Neural progenitor cell (in vitro differentiated cells): Measurements from ENCODE around the gene FOXL2NB. TPM values are rescaled to one million over a fixed set of nuclear protein-coding genes. Genes with fewer than 3 reads are reported as not detected.

ENCODE experiments used
- DNase-seq: peaks from one replicate; pipeline ENCODE4 v3.0.0-alpha.2; 2016; ENCODE audit warnings: low spot score
- H2AFZ ChIP-seq: fragments of 200-600 bp; sonication (generic); replicated peaks from 2 replicates; pipeline ENCODE4 v1.6.1; 2016; ENCODE audit warnings: antibody characterized with exemption
- H3F3A ChIP-seq: fragments of 200-600 bp; sonication (generic); 2 replicates; pipeline ENCODE4 v1.6.1; 2016; ENCODE audit warnings: antibody characterized with exemption, low read depth
- H3K27ac ChIP-seq: fragments of 200-600 bp; sonication (generic); 2 replicates; pipeline ENCODE4 v1.5.1; 2016; ENCODE audit warnings: mild to moderate bottlenecking
- H3K27me3 ChIP-seq: fragments of 200-600 bp; sonication (generic); 2 replicates; pipeline ENCODE4 v1.6.1; 2016; ENCODE audit warnings: mild to moderate bottlenecking, moderate library complexity
- H3K36me3 ChIP-seq: fragments of 200-600 bp; sonication (generic); 2 replicates; pipeline ENCODE4 v1.5.1; 2016
- H3K4me1 ChIP-seq: fragments of 200-600 bp; sonication (generic); 2 replicates; pipeline ENCODE4 v1.6.1; 2016; ENCODE audit warnings: mixed run types
- H3K4me2 ChIP-seq: fragments of 200-600 bp; sonication (generic); 2 replicates; pipeline ENCODE4 v1.6.1; 2016
- H3K4me3 ChIP-seq: fragments of 200-600 bp; sonication (generic); 2 replicates; pipeline ENCODE4 v1.5.1; 2016
- H3K79me2 ChIP-seq: fragments of 200-600 bp; sonication (generic); 2 replicates; pipeline ENCODE4 v1.6.1; 2016; ENCODE audit warnings: low read depth
- H3K9ac ChIP-seq: fragments of 200-600 bp; sonication (generic); 2 replicates; pipeline ENCODE4 v1.6.1; 2016
- H3K9me3 ChIP-seq: fragments of 200-600 bp; sonication (generic); 2 replicates; pipeline ENCODE4 v1.5.1; 2016; ENCODE audit warnings: low read depth
- H4K20me1 ChIP-seq: fragments of 200-600 bp; sonication (generic); 2 replicates; pipeline ENCODE4 v1.6.1; 2016; ENCODE audit warnings: low read depth
- H3K27ac Mint-ChIP-seq: 3 replicates; pipeline ENCODE4 v1.8.0; 2021; ENCODE audit warnings: mixed read lengths
- H3K27me3 Mint-ChIP-seq: 2 replicates; pipeline ENCODE4 v1.8.0; 2022; ENCODE audit warnings: low read depth, mild to moderate bottlenecking, inconsistent platforms, moderate library complexity, mixed read lengths; ENCODE audit not compliant: insufficient read depth
- H3K36me3 Mint-ChIP-seq: 3 replicates; pipeline ENCODE4 v1.8.0; 2021; ENCODE audit warnings: mixed read lengths
- H3K4me1 Mint-ChIP-seq: 3 replicates; pipeline ENCODE4 v1.8.0; 2021; ENCODE audit warnings: mixed read lengths
- H3K4me3 Mint-ChIP-seq: 3 replicates; pipeline ENCODE4 v1.8.0; 2021; ENCODE audit warnings: mild to moderate bottlenecking, moderate library complexity, mixed read lengths
- H3K9me3 Mint-ChIP-seq: 3 replicates; pipeline ENCODE4 v1.8.0; 2020; ENCODE audit warnings: mixed read lengths
- EZH2 ChIP-seq: fragments of 200-600 bp; sonication (generic); IDR thresholded peaks from 2 replicates; pipeline ENCODE4 v1.6.1; 2017; ENCODE audit warnings: antibody characterized with exemption, mild to moderate bottlenecking, moderate library complexity
- EZH2phosphoT487 ChIP-seq: fragments of 200-600 bp; sonication (generic); IDR thresholded peaks from 2 replicates; pipeline ENCODE4 v1.6.1; 2017; ENCODE audit warnings: antibody characterized with exemption
- total RNA-seq: library from RNA; depleted of rRNA; stranded (reverse); fragments of >200 nt; gene quantifications from 2 replicates; pipeline ENCODE4 v1.2.3, GENCODE V29; 2015; ENCODE audit warnings: low replicate concordance
- TF ChIP-seq, protein P1 (sequence below): fragments of 200-600 bp; sonication (generic); IDR thresholded peaks from 2 replicates; pipeline ENCODE4 v1.5.1; 2017; ENCODE audit warnings: antibody characterized with exemption, mild to moderate bottlenecking

FOXL2NB gene
- total RNA-seq, 1 donor from 2014 or later: 0.09 TPM

DNA sequence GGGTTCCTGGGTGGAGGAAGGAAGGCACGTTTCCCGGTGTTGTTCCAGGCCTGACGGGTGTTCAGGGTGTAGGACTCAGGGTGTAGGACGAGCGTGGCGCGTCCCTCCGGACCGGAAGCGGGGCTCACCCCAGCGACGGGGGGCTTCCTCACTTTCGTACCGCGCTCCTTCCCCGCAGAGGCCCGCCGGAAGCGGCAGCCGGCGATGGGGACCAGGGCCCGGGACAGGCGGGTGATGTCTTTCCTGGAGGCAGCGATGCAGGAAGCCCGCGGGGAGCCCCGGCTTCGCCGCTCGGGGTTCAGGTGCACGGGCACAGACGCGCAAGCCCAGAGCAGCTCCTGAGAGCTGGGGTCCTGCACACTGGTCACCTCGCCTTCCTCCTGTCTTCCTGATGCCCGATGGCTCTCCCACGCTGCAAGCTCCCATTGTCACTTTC, 13.4 kb downstream of the FOXL2NB start:
- no peaks in the 10 kb centered on the region for H3K79me2 ChIP-seq
- TF ChIP-seq EZH2 (no peak), EZH2phosphoT487 (no peak)
- TF ChIP-seq, protein P1, sequence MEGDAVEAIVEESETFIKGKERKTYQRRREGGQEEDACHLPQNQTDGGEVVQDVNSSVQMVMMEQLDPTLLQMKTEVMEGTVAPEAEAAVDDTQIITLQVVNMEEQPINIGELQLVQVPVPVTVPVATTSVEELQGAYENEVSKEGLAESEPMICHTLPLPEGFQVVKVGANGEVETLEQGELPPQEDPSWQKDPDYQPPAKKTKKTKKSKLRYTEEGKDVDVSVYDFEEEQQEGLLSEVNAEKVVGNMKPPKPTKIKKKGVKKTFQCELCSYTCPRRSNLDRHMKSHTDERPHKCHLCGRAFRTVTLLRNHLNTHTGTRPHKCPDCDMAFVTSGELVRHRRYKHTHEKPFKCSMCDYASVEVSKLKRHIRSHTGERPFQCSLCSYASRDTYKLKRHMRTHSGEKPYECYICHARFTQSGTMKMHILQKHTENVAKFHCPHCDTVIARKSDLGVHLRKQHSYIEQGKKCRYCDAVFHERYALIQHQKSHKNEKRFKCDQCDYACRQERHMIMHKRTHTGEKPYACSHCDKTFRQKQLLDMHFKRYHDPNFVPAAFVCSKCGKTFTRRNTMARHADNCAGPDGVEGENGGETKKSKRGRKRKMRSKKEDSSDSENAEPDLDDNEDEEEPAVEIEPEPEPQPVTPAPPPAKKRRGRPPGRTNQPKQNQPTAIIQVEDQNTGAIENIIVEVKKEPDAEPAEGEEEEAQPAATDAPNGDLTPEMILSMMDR: no peak
- H2AFZ ChIP-seq: no peak overlapping the region
- no peaks in the 10 kb centered on the region for H3K36me3 Mint-ChIP-seq
- H3K27me3 ChIP-seq: peaks cover 50% of the 10 kb centered on the region
- no peaks in the 10 kb centered on the region for H4K20me1 ChIP-seq
- no peaks in the 10 kb centered on the region for H3K36me3 ChIP-seq
- no peaks in the 10 kb centered on the region for H3K4me1 Mint-ChIP-seq
- H3K9me3 ChIP-seq: peaks cover 14% of the 10 kb centered on the region
- H3K4me1 ChIP-seq: no peaks in the 10 kb centered on the region
- H3K9me3 Mint-ChIP-seq: peaks cover 6% of the 10 kb centered on the region
- H3F3A ChIP-seq: no peaks in the 10 kb centered on the region
- no peak overlapping the region for H3K9ac ChIP-seq
- H3K4me3 Mint-ChIP-seq: no peak overlapping the region
- no peak overlapping the region for H3K4me2 ChIP-seq
- H3K4me3 ChIP-seq: no peak overlapping the region
- DNase-seq: no peak
- no peak overlapping the region for H3K27ac ChIP-seq
- peaks cover 12% of the 10 kb centered on the region for H3K27me3 Mint-ChIP-seq
- H3K27ac Mint-ChIP-seq: no peak overlapping the region

DNA sequence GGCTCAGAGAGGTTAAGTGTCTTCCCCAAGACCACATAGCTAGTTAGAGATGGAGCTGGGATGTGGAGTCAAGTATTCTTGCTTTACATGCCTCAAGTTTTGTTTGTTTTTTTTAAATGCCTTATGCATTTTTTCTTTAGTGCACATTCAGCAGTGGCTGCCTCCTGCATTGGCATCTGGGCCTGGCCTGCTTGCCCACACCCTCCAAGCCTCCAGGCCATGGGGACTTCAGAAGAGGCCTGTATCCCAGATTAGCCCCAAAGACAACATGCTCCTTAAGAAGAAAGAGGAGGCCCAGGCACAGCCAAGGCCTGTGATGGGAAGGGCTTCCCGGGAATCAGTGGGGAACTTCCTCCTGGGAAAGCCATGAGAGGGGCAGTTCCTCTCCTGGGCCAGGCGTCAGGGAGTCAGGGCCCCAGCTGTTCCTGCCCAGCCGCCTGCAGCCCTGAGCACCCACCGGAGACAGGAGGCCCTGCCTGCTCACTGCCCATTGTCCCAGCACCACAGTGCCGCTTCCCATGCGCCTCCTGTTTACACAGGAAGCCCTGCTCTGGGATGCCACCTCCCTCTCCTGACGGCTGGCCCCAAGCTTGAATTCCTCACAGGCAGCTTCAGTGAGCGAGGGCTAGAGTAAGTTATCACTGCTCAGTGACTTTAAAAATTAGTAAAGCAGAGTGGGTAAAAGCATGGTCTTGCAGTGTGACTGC, 16.0 kb downstream of the FOXL2NB start:
- H3F3A ChIP-seq: no peaks in the 10 kb centered on the region
- peaks cover 14% of the 10 kb centered on the region for H3K9me3 ChIP-seq
- no peaks in the 10 kb centered on the region for H4K20me1 ChIP-seq
- peaks cover 24% of the 10 kb centered on the region for H3K27me3 ChIP-seq
- Mint-ChIP-seq H3K27me3 (peaks cover 15% of the 10 kb centered on the region), H3K4me3 (no peak overlapping the region), H3K27ac (no peak overlapping the region), H3K9me3 (peaks cover 9% of the 10 kb centered on the region), H3K4me1 (no peaks in the 10 kb centered on the region), H3K36me3 (no peaks in the 10 kb centered on the region)
- no peaks in the 10 kb centered on the region for H3K79me2 ChIP-seq
- H2AFZ ChIP-seq: no peak overlapping the region
- no peak for DNase-seq
- no peak overlapping the region for H3K4me2 ChIP-seq
- H3K4me1 ChIP-seq: no peaks in the 10 kb centered on the region
- no peak for TF ChIP-seq EZH2phosphoT487
- TF ChIP-seq EZH2: no peak
- TF ChIP-seq, protein P1: no peak
- H3K27ac ChIP-seq: no peak overlapping the region
- no peaks in the 10 kb centered on the region for H3K36me3 ChIP-seq
- H3K9ac ChIP-seq: no peak overlapping the region
- H3K4me3 ChIP-seq: no peak overlapping the region

DNA sequence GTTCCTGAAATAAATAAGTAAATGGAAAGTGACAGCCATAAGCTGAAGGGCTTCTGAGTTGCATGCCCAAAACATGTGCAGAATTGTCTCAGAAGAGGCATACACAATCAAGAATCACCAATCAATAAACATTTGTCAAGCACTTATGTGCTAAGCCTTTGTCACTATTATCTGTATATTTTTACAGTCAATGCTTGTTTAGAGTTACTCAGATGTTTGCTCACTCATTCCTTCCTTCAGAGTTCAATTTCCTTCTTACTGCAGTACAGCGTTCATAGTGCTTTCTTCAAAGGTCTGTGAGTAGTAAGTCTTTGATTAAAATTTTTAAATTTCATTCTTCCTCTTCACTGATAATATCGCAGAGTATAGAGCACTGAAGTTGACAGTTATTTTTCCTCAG, 17.2 kb downstream of the FOXL2NB start:
- Histone ChIP-seq H3F3A (no peaks in the 10 kb centered on the region), H3K79me2 (no peaks in the 10 kb centered on the region), H2AFZ (no peak overlapping the region), H4K20me1 (no peaks in the 10 kb centered on the region), H3K36me3 (no peaks in the 10 kb centered on the region), H3K27ac (no peak overlapping the region), H3K4me1 (no peaks in the 10 kb centered on the region), H3K27me3 (peaks cover 11% of the 10 kb centered on the region), H3K4me3 (no peak overlapping the region), H3K4me2 (no peak overlapping the region), H3K9ac (no peak overlapping the region), H3K9me3 (peaks cover 14% of the 10 kb centered on the region)
- no peak for DNase-seq
- Mint-ChIP-seq H3K4me3 (no peak overlapping the region), H3K27ac (no peak overlapping the region), H3K9me3 (peaks cover 9% of the 10 kb centered on the region), H3K27me3 (peaks cover 13% of the 10 kb centered on the region), H3K4me1 (no peaks in the 10 kb centered on the region), H3K36me3 (no peaks in the 10 kb centered on the region)
- TF ChIP-seq EZH2: no peak
- TF ChIP-seq, protein P1: no peak
- TF ChIP-seq EZH2phosphoT487: no peak
